Measurements from ENCODE around the gene LRRC27.

Gene LRRC27

DNA sequence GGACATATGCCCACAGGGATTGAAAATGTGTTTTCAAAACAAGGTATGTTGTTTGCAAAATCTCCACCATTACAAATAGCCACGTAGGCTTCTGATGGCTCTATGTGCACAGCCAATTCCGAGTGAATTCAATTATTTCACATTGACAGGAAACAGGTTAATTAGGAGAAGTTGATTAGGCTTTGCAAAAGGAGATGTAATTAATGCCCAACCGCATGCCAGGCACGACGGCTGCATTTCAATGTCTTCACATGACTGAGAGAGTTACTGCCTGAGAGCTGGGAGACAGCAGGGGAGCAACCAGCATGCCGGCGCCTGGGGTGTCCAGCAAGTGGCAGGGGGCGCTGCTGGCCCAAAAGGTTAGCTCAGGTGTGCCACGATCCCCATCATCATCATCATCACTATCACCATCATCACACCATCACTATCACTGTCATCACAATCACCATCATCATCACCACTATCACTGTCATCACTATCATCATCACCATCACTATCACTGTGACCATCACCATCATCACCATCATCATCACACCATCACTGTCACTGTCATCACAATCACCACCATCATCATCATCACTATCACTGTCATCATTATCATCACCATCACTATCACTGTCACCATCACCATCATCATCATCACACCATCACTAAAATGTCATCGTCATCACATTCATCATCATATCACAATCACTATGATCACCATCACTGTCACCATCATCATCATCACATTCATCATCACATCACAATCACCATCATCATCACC is 95.2 kb downstream of the LRRC27 start:
- Histone ChIP-seq H3K4me3 (ENCODE audit: low read depth, low read length) (no peak overlapping the region), H3K36me3 (peaks cover 10% of the 10 kb centered on the region; the same call in 1 of the 2 replicates), H3K4me1 (peaks cover 14% of the 10 kb centered on the region), H3K9me3 (no peaks in the 10 kb centered on the region; the same call in 1 of the 2 replicates), H3K27me3 (no peaks in the 10 kb centered on the region)
- TF ChIP-seq, protein P1, sequence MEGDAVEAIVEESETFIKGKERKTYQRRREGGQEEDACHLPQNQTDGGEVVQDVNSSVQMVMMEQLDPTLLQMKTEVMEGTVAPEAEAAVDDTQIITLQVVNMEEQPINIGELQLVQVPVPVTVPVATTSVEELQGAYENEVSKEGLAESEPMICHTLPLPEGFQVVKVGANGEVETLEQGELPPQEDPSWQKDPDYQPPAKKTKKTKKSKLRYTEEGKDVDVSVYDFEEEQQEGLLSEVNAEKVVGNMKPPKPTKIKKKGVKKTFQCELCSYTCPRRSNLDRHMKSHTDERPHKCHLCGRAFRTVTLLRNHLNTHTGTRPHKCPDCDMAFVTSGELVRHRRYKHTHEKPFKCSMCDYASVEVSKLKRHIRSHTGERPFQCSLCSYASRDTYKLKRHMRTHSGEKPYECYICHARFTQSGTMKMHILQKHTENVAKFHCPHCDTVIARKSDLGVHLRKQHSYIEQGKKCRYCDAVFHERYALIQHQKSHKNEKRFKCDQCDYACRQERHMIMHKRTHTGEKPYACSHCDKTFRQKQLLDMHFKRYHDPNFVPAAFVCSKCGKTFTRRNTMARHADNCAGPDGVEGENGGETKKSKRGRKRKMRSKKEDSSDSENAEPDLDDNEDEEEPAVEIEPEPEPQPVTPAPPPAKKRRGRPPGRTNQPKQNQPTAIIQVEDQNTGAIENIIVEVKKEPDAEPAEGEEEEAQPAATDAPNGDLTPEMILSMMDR (IDR thresholded peaks at IDR 0.05; ENCODE audit: low read depth, low read length), result no peak
- DNase-seq, result no peak

DNA sequence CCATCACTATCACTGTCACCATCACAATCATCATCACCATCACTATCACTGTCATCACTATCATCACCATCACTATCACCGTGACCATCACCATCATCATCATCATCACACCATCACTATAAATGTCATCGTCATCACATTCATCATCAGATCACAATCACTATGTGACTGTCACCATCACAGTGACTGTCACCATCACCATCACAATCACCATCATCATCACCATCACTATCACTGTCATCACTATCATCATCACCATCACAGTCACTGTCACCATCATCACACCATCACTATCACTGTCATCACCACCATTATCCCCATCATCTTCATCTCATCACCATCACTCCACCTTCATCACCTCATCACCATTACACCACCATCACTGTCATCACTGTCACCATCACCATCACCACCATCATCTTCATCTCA is 96.0 kb downstream of the LRRC27 start:
- H3K36me3 ChIP-seq, result peaks cover 10% of the 10 kb centered on the region; the same call in 1 of the 2 replicates
- H3K4me1 ChIP-seq, result peaks cover 6% of the 10 kb centered on the region
- no peaks in the 10 kb centered on the region for H3K27me3 ChIP-seq
- DNase-seq, result no peak
- no peak overlapping the region for H3K4me3 ChIP-seq (ENCODE audit: low read depth, low read length)
- TF ChIP-seq, protein P1 (IDR thresholded peaks at IDR 0.05; ENCODE audit: low read depth, low read length), result no peak
- H3K9me3 ChIP-seq, result no peaks in the 10 kb centered on the region; the same call in 1 of the 2 replicates

DNA sequence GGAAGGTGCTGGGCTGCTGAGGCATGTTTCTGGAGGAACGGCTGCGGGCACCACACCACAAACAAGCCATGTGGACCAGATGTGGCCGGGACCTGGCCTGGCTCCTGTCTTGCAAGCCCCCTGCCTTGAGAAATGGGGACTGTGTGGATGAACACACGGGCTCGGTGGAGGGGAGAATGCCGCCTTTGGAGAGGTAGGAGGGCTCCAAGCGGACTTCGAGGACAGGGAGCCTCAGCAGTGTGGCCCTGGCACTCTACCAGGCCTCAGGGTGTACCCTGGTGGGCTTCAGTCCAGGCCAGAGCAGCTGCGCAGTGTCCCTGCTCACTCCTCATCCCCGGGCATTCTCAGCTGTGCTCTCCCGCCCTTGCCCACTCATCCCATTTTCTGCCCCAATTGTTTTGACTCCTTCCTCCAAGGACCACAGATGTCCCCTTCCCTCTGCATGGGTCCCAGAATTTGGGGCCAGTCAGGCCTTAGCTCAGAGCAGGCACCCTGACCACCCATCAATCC is 96.5 kb downstream of the LRRC27 start:
- Histone ChIP-seq H3K27me3 (no peaks in the 10 kb centered on the region), H3K4me1 (peaks cover under 1% of the 10 kb centered on the region; the same call in 1 of the 2 replicates), H3K36me3 (peaks cover 10% of the 10 kb centered on the region; the same call in 1 of the 2 replicates), H3K4me3 (ENCODE audit: low read depth, low read length) (no peak overlapping the region), H3K9me3 (no peaks in the 10 kb centered on the region; the same call in 1 of the 2 replicates)
- no peak for DNase-seq
- TF ChIP-seq, protein P1 (IDR thresholded peaks at IDR 0.05; ENCODE audit: low read depth, low read length), result no peak

All from BE2C (cell line).